GM12864 (cell line): ENCODE data around the gene SMR3A.
A peak's percentile ranks its signal among the peaks of the same experiment; 100 is the strongest.

Experiments
- DNase-seq: peaks from one replicate; pipeline ENCODE4 v3.0.0-alpha.2; 2011; ENCODE audit warnings: low read depth
- H3K4me3 ChIP-seq: 2 replicates; pipeline ENCODE4 v1.5.1; 2011; ENCODE audit warnings: mild to moderate bottlenecking, low read depth, low read length, control low read depth
- CTCF ChIP-seq: IDR thresholded peaks from 2 replicates; pipeline ENCODE4 v1.5.1; 2011; ENCODE audit warnings: low read depth, mild to moderate bottlenecking, moderate library complexity, low read length, control low read depth, inconsistent platforms; ENCODE audit errors: missing control alignments

Gene SMR3A

DNA sequence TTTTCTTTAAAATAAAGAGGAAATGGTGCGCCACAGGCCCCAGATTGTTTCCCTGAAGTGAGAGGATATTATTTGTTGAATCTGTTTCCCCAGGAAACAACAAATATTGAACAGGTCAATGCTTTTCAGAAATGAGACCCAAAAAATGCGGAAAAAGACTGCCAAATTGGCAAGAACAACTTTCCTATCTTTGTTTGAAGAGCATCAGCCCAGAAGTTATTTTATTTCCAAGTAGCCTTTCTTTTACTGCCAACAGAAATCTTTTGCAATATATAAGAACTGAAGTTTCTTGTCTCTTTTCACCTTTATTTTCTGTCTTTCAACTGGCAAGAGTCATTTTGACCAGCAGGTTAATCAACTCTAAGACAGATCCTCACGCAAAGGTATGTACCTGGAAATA lies at the start of gene SMR3A:
Gene SMR3A (plus strand): TSS at position 301 of the 400 bp plus-strand sequence. CDS start 1,356 bp downstream, outside the sequence.
- no peak for TF ChIP-seq CTCF
- no peak for DNase-seq
- no peak within 1 kb of the TSS for H3K4me3 ChIP-seq

DNA sequence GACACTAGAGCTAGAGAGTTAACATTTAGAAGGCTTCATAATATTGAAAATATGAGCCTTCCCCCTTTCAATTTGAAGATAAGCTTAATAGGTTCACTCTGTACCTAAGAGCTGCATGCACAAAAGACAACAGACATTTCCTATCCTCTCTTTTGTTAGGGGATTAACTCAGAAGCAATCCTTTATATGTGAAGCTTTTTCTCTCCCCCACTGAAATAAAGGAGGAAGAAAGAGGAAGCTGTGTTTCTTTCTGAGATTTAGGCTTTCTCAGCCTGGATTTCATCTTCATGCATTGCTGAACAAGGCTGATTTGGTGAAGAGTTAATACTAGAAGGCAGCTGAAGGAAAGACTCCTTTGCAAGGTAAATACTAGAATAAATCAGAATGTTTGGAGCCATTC lies 46.8 kb upstream of the SMR3A start:
- TF ChIP-seq CTCF, result no peak
- DNase-seq, result no peak
- H3K4me3 ChIP-seq, result no peak overlapping the region

- H3K4me3 ChIP-seq, result no peak overlapping the region
- no peak for DNase-seq
- TF ChIP-seq CTCF, result peak; percentile 16
Measured at GRCh38 chr4:70315928-70316327, 44.6 kb upstream of the SMR3A start.

GRCh38 chr4:70326052-70326451 lies 34.5 kb upstream of the SMR3A start:
- H3K4me3 ChIP-seq, result no peak overlapping the region
- no peak for DNase-seq
- no peak for TF ChIP-seq CTCF

DNA sequence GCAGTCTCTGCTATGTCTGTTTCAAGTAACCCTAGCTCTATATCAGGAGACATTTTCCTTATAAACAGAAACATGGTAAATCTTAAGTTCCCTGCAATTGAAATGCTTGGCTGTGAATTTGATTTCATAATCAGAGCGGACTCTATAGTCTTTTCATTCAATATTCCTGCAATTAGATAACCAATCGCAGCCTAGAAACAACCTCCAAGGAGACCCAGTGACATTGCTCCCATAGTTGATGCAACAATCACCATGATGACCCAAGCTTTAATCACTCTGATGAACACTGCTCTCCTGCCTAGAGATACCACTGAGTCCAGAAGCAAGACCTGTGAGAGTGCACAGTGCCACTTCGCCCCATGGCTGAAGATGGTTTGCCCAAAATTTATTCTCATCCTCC lies 25.9 kb upstream of the SMR3A start, which contains the start of gene CABS1:
Gene CABS1 (plus strand): TSS at position 301 of the 400 bp plus-strand sequence. CDS start 59 bp downstream, at position 360.
- no peak for TF ChIP-seq CTCF
- no peak within 1 kb of the TSS for H3K4me3 ChIP-seq
- no peak for DNase-seq

DNA sequence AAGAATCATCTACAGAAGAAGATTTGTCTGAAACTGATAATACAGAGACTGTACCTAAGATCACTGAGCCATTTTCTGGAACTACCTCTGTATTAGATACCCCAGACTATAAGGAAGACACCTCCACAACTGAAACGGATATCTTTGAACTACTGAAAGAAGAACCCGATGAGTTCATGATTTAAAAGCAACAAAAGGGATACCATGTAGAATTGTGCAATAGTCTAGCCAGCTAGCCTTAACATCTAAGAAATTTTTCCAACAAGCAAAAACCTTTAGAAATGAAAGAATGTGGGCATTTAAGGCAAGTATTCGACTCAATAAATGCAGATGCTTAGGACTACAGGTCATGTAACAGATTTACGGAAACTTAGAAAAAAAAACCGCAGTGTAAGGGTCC lies 24.5 kb upstream of the SMR3A start:
- no peak for TF ChIP-seq CTCF
- H3K4me3 ChIP-seq, result no peak overlapping the region
- DNase-seq, result no peak

GRCh38 chr4:70337886-70338420 lies 22.6 kb upstream of the SMR3A start:
- DNase-seq, result no peak
- no peak for TF ChIP-seq CTCF
- no peak overlapping the region for H3K4me3 ChIP-seq
